ENCODE data around the gene MFAP4. TPM values are rescaled to one million over a fixed set of nuclear protein-coding genes. Genes with fewer than 3 reads are reported as not detected.

MFAP4 gene
- total RNA-seq, 1 donor from 2014 or later = 179 TPM

DNA sequence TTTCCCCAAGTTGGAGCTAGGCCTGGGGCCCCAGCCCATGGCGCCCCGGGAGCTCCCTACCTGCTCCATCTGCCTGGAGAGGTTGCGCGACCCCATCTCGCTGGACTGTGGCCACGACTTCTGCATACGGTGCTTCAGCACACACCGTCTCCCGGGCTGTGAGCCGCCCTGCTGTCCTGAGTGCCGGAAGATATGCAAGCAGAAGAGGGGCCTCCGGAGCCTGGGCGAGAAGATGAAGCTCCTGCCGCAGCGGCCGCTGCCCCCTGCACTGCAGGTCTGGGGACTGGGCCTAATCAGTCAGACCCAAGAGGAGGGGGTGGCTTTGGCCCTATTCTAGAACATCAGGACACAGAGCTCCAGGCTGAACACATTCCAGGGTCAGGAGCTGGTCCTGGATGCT lies 25.5 kb upstream of the MFAP4 start:
- H3K36me3 ChIP-seq = no peaks in the 10 kb centered on the region
- no peaks in the 10 kb centered on the region for H3K9me3 ChIP-seq
- ATAC-seq (no peak), DNase-seq (no peak)
- intact Hi-C loops (cut with DNase I) = no loop called here
- H3K27ac ChIP-seq = no peak overlapping the region
- TF ChIP-seq, protein P1, sequence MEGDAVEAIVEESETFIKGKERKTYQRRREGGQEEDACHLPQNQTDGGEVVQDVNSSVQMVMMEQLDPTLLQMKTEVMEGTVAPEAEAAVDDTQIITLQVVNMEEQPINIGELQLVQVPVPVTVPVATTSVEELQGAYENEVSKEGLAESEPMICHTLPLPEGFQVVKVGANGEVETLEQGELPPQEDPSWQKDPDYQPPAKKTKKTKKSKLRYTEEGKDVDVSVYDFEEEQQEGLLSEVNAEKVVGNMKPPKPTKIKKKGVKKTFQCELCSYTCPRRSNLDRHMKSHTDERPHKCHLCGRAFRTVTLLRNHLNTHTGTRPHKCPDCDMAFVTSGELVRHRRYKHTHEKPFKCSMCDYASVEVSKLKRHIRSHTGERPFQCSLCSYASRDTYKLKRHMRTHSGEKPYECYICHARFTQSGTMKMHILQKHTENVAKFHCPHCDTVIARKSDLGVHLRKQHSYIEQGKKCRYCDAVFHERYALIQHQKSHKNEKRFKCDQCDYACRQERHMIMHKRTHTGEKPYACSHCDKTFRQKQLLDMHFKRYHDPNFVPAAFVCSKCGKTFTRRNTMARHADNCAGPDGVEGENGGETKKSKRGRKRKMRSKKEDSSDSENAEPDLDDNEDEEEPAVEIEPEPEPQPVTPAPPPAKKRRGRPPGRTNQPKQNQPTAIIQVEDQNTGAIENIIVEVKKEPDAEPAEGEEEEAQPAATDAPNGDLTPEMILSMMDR (IDR thresholded peaks at IDR 0.05) = no peak
- no peak overlapping the region for H3K4me3 ChIP-seq
- no peaks in the 10 kb centered on the region for H3K27me3 ChIP-seq (ENCODE audit: low read depth)
- H3K4me1 ChIP-seq = no peaks in the 10 kb centered on the region

GRCh38 chr17:19411631-19412030 lies 24.6 kb upstream of the MFAP4 start:
- no peaks in the 10 kb centered on the region for H3K36me3 ChIP-seq
- no peak overlapping the region for H3K27ac ChIP-seq
- intact Hi-C loops (cut with DNase I) = no loop called here
- peak overlapping the region; percentile 37 for H3K4me3 ChIP-seq
- DNase-seq = no peak
- H3K27me3 ChIP-seq (ENCODE audit: low read depth) = no peaks in the 10 kb centered on the region
- H3K4me1 ChIP-seq = no peaks in the 10 kb centered on the region
- TF ChIP-seq, protein P1 (IDR thresholded peaks at IDR 0.05) = no peak
- no peaks in the 10 kb centered on the region for H3K9me3 ChIP-seq
- no peak for ATAC-seq

GRCh38 chr17:19410875-19411620 lies 24.1 kb upstream of the MFAP4 start, which contains the start of gene RNF112:
RNF112 (plus strand) TSS chr17:19411232; CDS start chr17:19411409, 177 bp downstream.
- Histone ChIP-seq H3K4me1 (no peaks in the 10 kb centered on the region), H3K9me3 (no peaks in the 10 kb centered on the region), H3K4me3 (peak within 1 kb of the TSS; percentile 37), H3K27me3 (ENCODE audit: low read depth) (no peaks in the 10 kb centered on the region), H3K36me3 (no peaks in the 10 kb centered on the region), H3K27ac (no peak within 1 kb of the TSS)
- no peak for DNase-seq
- ATAC-seq = no peak
- TF ChIP-seq, protein P1 (IDR thresholded peaks at IDR 0.05) = no peak
- intact Hi-C loops (cut with DNase I) = no loop called here

- H3K27me3 ChIP-seq (ENCODE audit: low read depth) = no peaks in the 10 kb centered on the region
- no peaks in the 10 kb centered on the region for H3K9me3 ChIP-seq
- H3K4me3 ChIP-seq = no peak overlapping the region
- no peaks in the 10 kb centered on the region for H3K36me3 ChIP-seq
- H3K4me1 ChIP-seq = no peaks in the 10 kb centered on the region
- H3K27ac ChIP-seq = no peak overlapping the region
- TF ChIP-seq, protein P1 (IDR thresholded peaks at IDR 0.05) = no peak
- intact Hi-C loops (cut with DNase I) = no loop called here
- ATAC-seq (no peak), DNase-seq (no peak)
Observed at GRCh38 chr17:19410091-19410490, 23.1 kb upstream of the MFAP4 start.

DNA sequence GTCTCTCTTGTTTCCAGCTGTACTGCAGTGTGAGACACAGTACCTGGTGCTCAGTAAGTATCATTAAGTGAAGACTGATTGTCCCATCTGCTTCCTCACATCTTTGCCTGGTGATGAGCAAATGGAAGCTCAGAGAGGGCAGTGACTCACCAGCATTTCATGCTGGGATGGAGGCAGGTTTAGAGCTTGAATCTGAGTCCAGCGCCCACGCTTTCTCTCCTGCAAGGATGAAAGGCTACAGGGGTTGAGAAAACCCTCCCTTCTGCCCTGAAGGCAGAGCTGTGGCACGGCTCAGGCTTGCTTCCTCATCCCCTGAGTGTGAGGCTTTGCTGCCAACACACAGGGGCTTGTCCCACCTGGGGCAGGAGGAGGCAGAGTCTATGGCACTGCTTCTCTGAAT lies 22.5 kb upstream of the MFAP4 start:
- H3K36me3 ChIP-seq = no peaks in the 10 kb centered on the region
- H3K4me1 ChIP-seq = no peaks in the 10 kb centered on the region
- H3K27me3 ChIP-seq (ENCODE audit: low read depth) = no peaks in the 10 kb centered on the region
- ATAC-seq = no peak
- no peak overlapping the region for H3K4me3 ChIP-seq
- no peak for DNase-seq
- no peak overlapping the region for H3K27ac ChIP-seq
- no peaks in the 10 kb centered on the region for H3K9me3 ChIP-seq
- intact Hi-C loops (cut with DNase I) = no loop called here
- TF ChIP-seq, protein P1 (IDR thresholded peaks at IDR 0.05) = no peak
